GM12872 (cell line): ENCODE results near the gene RPS14.

Source experiments
- TF ChIP-seq, protein P1 (sequence below): IDR thresholded peaks from 3 replicates; pipeline ENCODE4 v1.5.1; 2011; ENCODE audit warnings: low read depth, mild to moderate bottlenecking, low read length, moderate library complexity; ENCODE audit not compliant: insufficient read depth

RPS14 gene

DNA sequence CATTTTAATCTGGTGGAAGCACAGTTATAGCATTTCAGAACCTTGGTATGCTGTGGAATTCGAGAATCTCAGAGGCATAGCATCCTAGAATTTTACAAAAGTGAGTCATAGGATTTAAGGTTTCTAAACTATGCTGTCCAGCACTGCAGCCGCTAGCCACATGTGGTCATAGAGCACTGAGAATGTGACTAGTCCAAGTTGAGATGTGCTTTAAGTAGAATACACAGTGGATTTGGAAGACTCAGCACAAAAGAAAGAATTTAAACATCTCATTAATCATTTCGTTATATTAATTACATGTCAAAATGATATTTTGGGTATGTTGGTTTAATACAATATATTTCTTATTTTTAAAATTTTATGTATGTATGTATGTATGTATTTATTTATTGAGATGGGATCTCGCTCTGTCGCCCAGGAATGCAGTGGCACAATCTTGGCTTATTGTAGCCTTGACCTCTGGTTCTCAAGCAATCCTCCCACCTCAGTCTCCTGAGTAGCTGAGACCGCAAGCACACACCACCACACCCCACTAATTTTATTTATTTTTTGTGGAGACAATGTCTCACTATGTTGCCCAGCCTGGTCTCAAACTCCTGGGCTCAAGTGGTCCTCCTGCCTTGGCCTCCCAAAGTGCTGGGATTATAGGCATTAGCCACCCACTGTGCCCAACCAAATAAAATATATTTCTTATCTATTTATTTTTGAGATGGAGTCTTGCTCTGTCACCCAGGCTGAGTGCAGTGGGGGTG lies 20.4 kb upstream of the RPS14 start:
- TF ChIP-seq, protein P1, sequence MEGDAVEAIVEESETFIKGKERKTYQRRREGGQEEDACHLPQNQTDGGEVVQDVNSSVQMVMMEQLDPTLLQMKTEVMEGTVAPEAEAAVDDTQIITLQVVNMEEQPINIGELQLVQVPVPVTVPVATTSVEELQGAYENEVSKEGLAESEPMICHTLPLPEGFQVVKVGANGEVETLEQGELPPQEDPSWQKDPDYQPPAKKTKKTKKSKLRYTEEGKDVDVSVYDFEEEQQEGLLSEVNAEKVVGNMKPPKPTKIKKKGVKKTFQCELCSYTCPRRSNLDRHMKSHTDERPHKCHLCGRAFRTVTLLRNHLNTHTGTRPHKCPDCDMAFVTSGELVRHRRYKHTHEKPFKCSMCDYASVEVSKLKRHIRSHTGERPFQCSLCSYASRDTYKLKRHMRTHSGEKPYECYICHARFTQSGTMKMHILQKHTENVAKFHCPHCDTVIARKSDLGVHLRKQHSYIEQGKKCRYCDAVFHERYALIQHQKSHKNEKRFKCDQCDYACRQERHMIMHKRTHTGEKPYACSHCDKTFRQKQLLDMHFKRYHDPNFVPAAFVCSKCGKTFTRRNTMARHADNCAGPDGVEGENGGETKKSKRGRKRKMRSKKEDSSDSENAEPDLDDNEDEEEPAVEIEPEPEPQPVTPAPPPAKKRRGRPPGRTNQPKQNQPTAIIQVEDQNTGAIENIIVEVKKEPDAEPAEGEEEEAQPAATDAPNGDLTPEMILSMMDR: no peak

DNA sequence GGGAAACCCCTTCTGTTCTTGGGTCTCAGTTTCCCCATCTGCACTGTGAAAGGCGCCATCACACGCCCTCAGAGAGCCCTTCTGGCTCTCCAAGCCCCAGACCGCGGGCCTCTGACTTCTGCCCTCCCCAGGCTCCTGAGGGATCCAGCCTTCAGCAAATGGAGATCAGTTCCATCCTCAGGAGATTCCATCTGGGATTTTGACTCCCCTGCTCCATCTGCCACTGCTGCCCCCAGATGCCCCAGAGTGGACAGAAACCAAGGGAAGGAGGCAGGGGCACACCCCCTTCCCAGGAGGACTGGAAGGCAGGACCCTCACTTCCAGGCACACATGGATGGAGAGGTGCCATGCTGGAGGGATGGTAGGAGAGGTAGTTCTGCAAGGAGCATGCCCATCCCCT lies 18.7 kb upstream of the RPS14 start:
- TF ChIP-seq, protein P1: no peak

DNA sequence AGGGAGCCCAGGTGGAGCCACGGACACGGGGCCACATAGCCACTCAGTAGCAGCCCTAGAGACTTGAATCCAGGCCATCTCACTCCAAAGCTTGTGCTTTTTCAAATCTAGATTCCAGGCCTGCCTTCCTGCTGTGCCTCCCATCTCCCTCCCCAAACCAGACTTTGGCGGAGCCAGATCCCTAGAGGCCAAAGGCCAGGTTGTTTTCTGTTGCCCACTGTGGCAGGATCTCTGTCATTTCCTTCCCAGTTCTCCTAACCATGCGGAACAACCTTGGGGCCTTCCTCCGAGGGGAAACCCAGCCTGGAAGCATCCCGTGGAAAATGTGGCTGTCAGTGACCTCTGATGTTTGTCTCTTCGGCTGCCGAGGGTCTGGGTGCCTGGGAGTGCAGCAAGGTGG lies 16.4 kb upstream of the RPS14 start:
- TF ChIP-seq, protein P1: no peak

DNA sequence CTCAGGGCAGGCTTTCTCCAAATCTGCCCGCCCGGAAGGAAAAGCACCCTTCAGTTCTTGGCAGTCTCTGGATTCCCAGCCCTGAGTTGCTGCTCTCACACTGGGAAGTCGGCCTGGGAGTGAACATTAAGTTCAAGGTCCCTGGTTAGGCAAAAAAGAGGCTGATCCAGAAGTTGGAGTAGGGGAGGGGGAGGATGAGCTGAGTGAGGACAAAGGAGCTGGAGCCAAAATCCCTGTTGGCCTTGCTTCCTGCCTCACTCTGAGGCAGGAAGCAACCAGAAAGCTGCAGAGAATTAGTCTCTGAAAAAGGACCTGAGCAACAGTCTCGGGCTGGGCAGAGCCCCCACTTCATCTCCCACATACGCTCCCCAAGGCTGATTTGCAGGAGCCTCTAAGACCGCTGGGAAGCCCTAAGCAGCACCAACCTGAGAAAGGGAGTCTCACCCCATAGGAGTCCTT lies 15.0 kb upstream of the RPS14 start:
- TF ChIP-seq, protein P1: no peak

DNA sequence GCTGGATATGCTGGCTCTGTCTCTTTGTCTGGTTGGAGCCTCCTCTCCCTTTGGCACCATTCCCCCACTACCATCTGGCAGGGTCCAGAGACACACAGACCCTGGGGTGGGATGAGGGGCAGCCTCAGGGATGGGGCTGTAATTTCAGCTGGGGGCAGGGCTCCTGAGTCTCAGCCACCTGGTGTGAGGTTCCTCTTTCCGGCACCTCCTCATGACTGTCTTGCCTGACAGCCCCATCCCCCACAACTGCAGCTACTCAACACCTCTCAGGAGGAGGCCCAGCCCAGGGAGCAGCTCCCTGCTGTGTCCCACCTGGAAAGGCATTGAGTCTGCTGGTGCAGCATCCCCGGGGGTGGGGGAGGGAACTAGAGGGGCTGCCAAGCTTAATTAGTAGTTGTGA lies 11.7 kb upstream of the RPS14 start:
- TF ChIP-seq, protein P1: no peak

DNA sequence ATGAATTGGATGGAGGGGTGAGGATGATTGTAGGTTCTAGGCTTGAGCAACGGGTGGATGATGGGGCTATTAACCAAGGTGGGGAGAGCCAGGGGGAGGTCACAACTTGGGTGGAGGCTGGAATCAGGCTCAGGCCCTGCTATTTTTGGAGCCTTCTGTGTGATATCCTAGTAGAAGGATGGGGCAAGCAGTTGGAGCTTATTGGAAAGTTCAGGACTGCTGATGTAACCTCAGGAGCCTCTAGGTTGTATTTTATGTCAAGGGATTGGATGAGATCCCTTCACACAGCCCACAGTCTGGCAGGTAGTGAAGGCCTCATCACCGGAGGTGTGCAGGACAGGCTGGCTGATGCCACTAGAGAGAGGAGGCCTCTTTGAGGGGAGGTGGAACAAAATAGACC lies 11.2 kb upstream of the RPS14 start:
- TF ChIP-seq, protein P1: no peak

DNA sequence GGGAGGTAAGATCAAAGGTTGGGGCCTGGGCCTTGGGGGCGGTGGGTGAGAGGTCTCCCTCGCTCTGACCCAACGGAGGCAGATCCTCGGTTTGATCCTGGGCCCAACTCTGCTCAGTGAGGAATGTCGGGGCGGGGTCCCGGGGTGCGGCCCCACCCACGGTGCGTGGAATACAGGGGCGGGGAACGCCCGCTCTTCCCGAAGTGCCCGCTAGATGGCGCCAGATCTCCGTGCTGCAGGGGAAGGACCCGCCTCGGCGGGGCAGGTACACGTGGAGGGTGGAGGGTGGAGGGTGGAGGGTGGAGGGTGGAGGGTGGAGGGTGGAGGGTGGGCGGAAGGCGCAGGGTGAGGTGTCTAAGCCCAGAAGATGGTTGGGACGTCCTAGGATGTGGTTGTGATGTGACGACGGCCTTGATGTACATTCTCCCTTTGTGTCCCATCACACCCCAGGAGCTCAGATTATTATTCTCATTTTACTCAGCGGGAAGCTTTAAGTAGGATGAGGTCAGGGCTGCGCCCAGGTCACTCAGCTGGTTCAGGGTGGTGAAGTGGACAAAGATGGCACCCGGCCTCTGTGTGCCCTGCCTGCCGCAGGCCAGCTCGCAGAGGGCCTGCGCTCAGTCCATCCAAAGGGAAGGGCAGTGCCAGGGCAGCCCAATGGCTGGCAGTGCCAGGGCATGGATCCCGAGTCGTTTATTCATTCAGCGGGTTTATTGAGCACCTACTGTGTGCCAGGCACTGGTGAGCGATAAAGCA lies 9.4 kb upstream of the RPS14 start:
- TF ChIP-seq, protein P1: peak; percentile 81
